ENCODE measurements around the gene IRX3.

Gene IRX3

DNA sequence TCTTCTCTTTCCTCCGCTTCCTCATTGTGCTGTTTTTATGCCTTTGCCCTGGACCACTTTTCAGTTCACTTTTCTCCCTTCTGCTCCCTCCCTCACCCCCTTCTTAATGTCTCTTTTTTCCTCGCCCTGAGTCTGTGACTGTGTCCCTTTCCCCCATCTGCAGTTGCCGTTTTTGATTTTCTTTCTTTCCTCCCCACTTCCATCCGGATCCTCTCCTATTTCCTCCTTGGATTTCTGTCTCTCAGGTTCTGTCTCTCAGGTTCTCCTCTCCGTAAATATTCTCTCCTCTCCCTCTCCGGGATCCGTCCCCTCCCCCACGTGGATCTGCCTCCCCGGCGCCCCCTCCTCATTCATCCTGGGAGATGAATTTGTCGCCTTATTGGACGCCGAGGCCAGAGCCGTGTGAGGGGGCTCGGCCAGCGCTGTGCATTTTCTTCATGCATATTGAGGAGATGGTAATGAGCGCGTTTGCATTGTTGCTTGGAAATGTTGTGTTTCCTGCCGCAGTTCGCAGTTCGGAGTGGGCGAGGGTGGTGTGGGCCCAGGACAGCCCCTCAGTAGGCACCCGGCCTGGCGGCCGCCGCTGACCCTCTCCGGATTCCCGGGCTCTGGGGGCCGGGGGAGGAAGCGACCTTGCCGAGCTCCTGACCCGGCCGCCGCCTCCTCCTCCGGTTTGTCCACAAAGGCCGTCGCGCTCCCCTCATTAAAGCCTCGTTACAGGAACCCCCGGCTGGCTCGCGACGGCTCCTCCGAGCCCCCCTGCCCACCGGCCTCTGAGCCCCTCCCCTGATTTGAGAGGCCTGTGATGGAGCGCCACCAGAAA, 4.5 kb upstream of the IRX3 start:
- DNase-seq, result no peak

DNA sequence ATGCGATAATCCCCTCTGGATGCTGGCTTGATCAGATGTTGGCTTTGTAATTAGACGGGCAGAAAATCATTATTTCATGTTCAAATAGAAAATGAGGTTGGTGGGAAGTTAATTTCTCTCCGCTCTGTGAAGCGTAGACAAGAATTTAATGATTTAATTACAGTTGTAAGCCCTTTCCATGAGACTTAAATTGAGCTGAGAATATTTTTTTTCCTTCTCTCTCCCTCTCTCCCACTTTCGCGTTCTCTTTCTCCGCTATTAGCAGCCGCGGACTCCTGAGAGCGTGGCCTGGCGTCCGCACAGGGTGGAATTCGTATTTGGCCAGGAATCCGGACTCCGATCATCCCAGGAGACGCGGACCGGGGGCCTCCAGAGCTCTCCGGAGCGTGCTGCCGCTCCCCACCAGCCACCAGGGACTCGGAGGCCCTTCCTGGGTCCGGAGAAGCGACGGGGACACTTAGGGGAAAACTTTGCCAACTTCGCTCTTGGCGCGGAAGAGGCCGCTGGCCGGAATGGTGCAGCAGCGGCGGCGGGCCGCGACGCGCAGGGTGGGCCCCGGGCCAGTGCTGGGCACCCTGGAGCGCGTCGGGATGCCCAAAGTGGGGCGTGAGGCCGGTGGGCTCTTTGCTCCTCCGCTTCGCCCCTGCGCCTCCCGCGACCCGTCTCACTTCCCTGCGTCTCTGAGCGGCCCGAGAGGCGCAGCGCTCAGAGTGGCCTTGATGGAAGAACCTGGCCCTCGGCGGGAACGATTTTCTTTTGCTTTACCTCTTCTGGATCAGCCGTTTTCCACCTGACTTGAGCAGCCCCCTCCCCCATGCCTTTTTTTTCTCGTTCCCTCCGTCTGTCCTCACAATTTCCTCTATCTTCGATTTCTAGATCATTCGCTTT, 3.6 kb upstream of the IRX3 start:
- DNase-seq, result no peak

DNA sequence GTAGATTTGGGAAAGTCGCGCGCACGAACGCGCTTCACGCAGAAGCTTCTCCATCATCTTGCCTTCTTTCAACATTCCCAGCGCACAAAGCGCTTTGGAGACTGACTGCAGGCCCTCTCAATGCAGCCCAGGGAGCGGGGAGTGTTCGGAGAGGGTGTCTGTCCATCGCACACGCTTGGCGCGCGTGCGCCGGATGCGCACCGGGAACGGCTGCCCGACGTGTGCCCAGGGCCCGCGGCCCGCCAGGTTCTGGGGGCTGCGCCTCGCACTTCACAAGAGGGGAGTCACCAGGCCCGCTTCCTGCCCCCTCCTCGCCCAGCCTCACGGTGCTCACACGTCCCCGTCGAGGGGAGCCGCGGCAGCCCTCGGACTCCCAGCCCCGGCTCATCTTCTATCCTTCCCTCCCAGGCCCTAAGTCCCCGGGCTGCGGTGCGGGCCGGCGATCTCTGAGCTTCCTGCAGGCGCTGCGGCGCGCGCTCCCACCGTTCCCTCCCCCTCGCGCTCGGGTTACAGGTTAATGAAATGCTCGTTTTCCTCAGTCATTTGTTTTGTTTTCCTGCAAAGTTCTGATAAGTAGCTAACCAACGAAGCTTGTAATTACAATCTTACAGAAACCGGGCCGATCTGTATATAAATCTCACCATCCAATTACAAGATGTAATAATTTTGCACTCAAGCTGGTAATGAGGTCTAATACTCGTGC, 2.8 kb upstream of the IRX3 start:
- no peak for DNase-seq

DNA sequence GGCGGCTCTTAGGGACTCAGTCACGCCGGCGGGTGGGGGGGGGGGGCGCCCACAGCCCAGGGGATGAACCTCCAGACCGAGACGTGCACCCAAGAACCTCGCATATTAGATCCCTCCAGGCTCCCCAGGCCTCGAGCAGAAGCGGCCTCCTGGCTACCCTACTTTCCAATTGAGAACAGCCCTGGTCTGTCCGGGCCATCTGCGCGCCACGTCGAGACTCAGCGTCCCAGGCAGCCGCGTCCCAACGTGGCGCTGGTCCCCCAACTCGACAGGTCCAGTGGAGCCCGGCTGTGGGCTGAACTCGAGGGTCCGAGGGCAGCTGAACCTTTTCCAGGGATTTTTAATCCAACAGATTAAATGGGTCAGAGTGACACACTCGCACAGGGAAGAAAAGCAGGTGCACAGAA, 2.3 kb upstream of the IRX3 start:
- no peak for DNase-seq

DNA sequence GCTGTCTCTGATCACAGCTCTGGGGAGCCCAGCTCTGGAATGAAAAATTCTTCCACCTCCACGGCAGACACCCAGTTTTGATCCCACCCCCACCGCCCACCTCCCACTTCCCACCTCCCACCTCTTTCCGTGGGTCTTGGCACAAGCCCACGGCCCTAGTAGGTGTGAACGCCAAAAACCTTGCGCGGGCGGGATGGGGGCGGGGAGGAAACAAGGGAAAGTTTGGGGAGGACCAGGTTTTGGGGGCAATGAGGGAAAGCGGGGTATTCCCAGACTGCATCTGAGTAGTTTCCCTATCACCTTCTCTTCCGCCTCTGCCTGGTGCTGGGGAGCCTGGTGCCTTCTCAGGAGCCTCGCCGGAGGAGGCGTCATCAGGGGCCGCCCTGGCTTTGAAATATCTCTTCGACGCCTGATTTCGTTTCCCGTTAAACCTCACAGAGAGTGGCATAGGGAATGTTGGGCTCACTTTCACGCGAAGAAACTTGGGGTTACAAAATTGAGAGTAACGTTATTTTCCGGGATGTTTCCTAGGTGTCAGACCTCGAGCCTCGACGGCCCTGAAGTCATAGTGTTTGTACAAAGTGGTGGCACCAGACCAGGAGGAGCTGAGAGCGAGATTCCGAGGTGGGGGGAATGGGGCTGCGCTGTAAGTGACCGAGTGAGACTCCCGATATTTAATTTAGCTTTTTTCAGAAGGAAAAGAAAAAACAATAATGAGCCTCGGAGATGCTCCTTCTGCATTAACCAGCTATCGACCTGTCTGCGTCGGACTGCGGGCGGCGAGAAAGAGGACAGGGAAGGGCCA, 1.6 kb upstream of the IRX3 start:
- no peak for DNase-seq

DNA sequence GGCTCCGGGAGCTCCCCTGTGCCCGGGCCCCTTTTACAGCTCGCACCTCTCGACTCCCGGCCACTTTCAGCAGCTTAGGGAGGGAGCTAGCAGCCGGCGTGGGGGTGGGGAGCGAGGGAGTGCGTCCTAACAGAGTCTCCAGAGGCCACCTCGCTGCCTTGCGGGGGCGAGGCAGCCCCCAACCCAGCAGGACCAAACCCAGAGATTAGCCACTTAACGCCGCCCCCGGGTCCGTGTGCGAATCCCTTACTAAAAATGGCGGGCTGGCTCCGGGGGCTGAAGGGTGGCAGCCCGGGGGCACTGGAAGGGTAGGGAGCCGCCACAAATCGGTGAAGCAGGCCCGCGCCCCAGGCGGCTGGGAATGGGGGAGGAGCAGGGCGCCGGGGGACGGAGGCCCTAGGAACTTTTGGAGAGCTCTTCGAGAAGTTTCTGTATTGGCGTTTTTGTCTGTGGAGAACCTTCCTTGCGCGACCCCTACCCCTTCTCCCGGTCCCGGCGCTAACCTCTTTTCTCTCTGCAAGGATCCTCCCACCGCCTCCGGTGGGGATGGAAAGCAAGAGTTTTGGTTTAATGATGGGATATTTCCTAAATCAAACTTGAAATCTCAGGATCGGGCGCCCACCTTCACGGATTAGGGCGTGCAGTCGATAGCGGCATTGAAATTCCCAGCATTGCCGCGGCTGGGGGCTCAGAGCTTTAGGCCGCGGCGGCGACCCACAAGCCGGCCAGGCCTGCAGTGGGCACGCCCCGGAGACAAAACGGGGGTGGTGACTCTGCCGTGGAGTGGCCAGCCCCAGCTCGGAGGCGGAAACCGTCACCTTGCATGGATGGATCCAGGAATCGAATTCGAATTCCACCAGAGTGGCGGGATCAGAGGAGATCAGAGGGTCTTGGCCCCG, 793 bp upstream of the IRX3 start:
- DNase-seq, result no peak

DNA sequence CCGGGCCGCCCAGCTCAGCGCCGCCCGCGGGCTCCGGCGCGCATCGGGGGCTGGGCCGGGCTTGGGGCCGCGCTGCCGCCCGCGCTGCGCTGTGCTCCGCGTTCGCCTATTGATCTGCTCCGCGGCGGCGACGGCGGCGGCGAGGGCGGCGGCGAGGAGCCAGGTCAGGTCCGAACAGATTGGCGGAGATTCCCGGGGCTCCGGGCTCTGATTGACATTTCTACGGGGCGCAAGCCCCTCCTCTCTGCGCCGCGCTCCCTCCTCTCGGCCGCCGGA, 559 bp downstream of the IRX3 start:
- DNase-seq, result no peak

DNA sequence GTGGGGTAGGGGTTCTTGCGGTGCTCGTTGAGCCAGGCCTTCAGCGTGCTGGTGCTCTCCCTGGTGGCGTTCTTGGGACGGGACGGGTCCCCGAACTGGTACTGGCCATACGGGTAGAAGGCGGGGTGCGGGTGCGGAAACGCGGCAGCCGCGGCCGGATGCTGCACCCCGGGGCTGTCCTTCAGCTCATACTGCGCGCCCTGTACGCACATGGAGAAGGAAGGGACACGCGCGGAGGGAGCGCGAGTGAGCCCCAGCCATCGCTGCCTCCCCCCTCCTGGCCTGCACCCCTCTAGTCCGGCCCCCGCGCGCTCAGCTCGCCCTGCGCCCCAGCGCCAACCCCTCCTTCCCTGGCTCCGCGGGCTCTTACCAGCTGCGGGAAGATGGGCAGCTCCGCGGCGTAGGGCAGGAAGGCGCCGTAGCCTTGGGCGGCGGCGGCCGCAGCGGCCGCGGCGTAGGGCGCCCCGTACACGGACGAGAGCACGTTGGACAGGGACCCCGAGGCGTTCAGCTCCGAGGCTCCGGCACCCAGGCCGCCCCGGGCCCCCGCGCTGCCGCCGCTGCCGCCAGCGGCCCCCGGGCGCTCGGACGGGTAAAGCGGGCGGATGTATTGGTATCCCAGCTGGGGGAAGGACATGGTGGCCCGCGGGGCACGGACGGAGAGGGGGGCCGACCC, 1.0 kb downstream of the IRX3 start:
- DNase-seq, result no peak

DNA sequence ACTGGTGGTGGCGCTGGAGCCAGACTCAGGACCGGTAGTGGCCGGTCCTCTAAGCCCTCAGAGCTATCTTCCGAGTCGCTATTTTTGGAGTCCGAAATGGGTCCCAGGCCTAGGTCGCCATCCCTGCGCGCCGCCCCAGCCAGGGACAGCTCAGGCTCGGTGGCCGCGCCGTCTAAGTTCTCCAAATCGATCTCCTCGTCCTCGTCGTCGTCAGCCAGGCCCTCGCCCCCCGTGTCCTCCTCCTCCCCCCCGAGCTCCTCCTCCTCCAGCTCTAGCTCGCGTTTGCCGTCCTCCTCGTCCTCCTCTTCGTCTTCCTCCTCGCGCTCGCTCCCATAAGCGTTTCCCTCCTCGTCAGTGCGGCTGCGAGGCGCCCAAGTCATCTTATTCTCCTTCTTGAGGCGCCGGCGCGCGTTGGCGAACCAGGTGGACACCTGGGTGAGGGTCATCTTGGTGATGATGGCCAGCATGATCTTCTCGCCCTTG, 1.6 kb downstream of the IRX3 start:
- no peak for DNase-seq

DNA sequence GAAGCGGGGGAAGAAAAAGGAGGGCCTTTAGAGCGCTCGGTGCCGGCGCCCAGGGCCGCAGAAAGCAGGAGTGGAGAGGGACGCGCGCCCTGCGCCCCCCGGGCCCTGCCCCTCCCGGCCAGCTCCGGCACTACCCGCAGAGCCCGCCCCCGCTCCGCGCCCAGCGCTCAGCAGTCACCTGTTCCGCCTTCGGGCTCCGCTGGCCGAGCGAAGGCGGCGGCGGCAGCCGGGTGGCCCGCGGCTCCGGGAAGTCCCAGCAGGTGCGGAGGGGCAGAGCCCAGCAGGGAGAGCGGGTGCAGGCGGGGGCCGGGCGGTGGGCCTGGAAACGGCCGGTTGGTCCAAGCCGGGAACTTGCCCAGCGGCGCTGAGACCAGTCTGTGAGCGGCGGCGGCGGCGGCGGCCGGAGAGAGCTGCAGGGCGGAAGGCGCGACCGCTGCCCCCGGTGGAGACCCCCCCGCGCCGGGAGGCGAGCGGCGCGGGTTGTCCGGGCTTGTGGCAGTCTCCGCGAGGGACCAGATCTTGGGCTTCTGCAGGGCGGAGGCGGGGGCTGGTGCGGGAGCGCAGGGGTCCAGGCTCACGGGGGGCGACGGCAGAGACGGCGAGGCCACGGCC, 2.2 kb downstream of the IRX3 start:
- DNase-seq, result no peak

DNA sequence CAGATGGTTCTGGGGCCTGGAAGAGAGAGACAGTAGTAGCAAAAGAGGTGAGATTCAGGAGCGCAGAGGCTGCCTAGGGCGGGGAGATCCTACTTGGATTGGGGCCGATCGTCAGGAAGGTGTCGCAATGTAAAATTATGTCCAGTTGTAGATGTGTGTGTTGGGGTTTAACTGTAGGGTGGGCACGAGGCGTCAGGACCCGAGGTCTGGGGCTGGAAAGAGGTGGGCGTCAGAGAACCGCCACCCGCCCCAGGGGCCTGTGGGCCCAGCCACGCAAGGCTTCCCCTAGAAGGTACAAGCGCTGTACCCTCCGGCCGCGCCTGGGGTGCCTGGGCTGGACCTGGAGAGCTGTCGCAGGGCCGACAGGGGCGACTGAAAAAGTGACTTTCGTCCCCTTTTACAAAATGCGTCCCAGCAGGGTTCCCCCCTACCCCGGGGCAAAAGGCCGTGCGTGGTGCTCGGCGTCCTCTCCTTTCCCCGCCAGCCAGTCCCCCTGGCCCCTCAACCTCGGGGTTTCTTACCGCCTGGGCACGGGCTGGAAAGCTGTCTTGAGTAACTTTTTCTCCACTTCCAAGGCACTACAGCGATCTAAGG, 2.8 kb downstream of the IRX3 start:
- DNase-seq, result no peak

DNA sequence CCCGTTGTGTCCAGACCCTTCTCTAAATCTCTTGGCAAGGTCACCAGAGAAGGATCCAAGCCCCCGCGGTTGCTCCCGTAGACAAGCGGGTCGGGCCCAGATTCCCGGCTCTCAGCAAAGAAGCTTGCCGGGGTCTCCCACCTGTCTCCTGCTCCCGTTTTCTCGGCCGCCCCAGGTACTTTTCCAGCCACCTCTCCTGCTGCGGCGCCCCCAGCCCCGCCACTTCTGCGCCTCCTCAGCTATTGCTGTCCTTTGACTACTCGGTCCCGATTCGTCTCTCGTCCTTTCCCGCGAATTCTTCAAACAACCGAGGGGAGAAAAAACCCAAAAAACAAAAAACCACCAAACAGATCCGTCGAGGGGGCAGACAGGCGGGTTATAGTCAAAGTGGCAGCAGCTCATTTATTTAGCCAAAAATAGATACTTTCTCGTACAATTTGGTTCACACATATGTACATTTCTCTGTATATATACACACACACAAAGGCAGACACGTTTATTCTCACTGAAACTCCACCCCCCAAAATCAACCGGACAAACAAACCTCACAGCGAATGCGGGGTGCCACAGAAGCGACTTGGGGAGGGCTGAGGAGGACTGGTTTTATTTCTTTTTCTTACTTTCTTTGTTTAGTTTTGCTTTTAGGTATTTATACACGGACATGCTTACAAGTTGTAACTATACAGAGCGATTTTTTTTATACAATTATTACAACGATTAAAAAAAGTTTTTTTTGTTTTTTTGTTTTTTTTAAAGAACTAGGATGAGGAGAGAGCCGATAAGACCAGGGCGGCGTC, 3.5 kb downstream of the IRX3 start:
- DNase-seq, result no peak

DNA sequence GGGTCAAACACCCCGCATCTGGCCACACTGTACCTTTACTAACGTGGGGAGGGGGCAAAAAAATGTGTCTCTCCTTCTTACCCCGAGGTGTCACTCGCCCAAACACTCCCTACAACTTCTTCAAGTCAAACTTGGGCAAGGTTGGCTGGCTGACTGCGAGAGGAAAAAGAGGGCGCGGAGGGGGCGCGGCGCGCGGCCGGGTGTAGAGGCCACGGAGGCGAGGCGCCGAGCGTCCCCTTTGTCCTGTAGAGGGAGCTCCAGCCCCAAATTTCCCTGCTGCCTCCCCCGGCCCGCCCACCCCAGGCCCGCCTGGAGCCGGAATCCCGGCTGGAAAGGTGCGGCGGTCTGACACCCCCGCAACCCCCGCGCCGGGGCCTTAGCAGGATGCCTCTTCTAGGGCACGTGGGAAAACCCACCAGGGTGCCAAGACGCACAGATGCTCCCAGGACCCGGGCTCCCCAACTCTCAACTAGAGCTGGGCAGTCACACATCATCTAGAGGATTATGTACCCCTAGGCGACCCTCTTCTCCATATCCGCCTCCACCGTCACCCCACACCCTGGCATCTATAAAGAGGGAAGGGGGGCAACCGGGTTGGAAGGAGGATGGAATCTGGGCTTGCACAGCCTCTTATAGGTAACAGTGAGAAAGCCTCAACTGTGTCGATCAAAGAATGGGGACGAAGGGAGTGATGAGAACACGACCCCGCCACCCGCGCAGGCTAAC, 4.2 kb downstream of the IRX3 start:
- no peak for DNase-seq

DNA sequence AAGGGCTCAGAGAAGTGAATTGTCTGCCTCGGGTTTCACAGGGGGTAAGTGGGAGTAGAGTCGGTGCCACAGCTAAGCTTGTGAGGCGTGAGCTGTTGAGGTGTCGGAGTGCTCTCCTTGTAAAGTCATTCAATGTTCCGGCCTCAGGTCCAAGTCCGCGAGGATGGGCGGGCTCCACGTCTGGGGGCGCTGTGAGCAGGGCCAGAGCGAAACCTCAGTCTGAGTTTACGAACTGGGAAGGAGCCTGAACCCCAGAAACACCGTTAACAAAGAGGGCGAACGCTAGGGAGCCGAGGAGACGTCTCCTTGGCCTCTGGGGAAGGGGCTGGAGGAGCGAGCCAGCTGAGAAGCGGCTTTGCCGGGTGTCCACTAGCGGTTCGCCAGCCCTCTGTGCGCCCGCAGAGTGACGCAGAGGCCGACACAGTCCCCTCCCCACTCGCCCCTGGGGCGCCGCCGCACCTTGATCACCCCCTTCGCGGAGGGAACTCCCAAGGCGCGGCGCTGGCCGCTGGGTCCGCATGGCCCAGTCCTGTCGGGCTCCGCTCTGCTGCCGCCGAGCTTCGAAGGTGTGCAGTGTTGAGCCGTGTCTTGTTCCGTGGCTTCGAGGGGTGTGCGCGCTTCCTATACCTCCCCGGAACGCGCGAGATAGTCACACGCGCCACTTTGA, 4.9 kb downstream of the IRX3 start:
- no peak for DNase-seq

DNA sequence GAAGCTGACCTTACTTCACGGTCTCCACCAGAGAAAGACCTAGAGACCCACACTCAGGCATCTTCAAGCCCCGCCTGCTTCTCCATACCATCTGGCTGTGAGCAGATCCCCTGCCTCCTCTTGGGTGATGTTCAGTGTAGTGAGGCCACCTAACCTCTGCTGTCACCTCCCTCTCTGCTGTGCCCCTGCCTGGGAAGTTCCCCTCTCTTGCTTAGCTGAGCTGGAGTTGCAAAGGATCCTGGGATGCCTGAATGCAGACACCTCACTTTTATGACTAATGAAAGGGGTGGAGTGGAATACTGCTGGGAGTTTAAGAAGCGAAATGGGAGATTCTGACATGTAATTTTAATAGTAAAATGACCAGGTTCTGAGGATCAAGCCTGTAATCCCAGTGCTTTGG, 5.8 kb downstream of the IRX3 start:
- DNase-seq, result no peak

DNA sequence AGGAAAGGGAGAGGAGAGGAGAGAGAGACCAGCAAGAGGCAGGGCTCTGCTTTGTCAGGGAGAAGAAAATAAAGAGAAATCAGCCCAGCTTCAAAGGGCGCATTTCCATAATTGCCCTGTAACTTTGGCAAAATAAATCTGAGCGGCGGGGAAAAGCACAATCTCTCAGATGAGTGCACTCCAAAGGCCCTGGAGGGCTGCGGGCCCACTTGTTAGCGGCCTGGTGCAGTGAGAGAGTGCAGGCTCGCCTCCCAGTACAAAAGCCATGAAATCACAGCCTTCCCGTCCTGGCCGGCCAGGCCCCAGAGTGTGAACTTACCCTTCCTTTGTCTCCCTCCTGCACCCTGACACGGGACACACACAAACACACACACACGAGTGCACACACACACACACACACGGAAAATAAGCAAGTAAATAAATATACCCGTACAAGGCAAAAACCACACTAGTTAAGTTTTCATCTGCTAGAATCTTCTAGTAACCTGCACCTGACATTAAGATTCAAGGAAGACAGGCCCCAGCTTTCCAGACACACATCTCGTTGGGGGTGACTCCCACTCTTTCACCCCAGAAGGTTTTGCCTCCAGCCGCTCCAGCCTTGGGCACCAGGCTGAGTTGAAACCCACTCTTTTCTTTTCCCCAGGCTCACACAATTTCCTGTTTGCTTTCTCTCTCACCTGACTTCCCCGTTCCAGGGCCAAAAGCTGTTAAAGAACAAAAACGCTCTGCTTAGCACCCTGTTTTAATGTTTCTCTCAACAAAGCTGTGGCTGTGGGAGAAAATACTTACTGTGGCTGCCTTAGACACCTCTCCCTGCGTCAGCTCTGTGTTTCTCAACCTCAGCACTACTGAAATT, 8.5 kb downstream of the IRX3 start:
- DNase-seq, result no peak

DNA sequence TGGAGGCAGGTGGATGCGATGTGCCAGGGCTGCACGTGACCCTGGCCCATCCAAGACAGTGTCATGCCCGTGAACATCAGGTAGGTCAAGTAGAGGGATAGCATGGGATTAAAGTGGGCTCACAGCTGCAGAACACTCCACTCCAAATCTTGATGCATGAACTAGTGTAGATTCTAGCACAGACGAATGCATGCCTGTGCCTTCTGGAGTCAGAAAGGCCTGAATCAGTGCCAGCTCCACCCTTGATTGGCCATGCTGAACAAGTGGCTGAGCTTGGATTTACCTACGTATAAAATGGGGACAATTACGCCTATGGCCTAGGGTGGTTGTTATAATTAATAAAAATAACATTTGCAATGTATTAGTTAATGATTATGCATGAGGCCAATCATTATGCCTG, 10.6 kb downstream of the IRX3 start:
- DNase-seq, result no peak
